HCT116 (cell line): ENCODE data around the gene TYW1. TPM values are rescaled to one million over a fixed set of nuclear protein-coding genes. Genes with fewer than 3 reads are reported as not detected.
"Not testable (repeated sequence)": the region's sequence is repeated elsewhere in the genome, so short reads cannot be mapped to it uniquely, and the experiment has no call there.

Source experiments
- ATAC-seq: fragments of 200-7000 bp; cut with Tn5 transposase; 2 replicates; pipeline ENCODE4 v1.9.1; 2020; ENCODE audit warnings: mild to moderate bottlenecking, moderate library complexity
- BruUV-seq: library from RNA; stranded (reverse); fragments of 400-500 nt; replicated peaks from 2 replicates; lab custom pipeline; 2021; lab: Mats Ljungman, UMichigan
- CTCF ChIA-PET: fragments of 300-600 bp; sonication (Branson Sonifier 250); formaldehyde crosslinking; loops from one replicate; lab custom pipeline; 2021; ENCODE audit warnings: antibody characterized with exemption; lab: Charles Lee
- POLR2A ChIA-PET: fragments of 300-600, 350-600 bp; sonication (Branson Sonifier 250); formaldehyde crosslinking; loops from one replicate; lab custom pipeline; 2021; ENCODE audit warnings: antibody characterized with exemption; lab: Charles Lee
- RAD21 ChIA-PET, 2 experiments: fragments of 300-600 bp; sonication (Branson Sonifier 250); formaldehyde crosslinking; loops; one replicate each; lab custom pipeline; 2023; ENCODE audit warnings: low total read pairs in 2 of 2; ENCODE audit not compliant: uncharacterized antibody in 2 of 2, unreplicated experiment in 2 of 2, low non-redundant PET in 1 of 2; lab: Charles Lee
- DNase-seq: peaks from one replicate; pipeline ENCODE4 v3.0.0-alpha.2; 2010; ENCODE audit warnings: low read depth, low spot score
- H2AFZ ChIP-seq: fragments of 200-600 bp; shearing (Covaris generic), sonication (generic); 2 replicates; pipeline ENCODE4 v1.6.1; 2017; ENCODE audit warnings: low read depth, mixed run types, mixed read lengths, antibody characterized with exemption, low read length; ENCODE audit not compliant: poor library complexity, severe bottlenecking
- H3K27ac ChIP-seq: 2 replicates; pipeline ENCODE4 v1.5.1; 2012; ENCODE audit warnings: low read depth, low read length
- H3K27me3 ChIP-seq: fragments of 200-600 bp; sonication (generic); 2 replicates; pipeline ENCODE4 v1.6.1; 2016; ENCODE audit warnings: mixed run types, low read length, mixed read lengths; ENCODE audit not compliant: insufficient read depth
- H3K36me3 ChIP-seq, 2 experiments: fragments of 200-500 bp in 1 of 2; fragments of 200-600 bp in 1 of 2; sonication (Bioruptor generic) in 1 of 2; sonication (generic) in 1 of 2; 2 replicates each; pipeline versions ENCODE4 v1.5.1 to v1.6.1; 2014 to 2016; ENCODE audit warnings: low read length in 2 of 2, inconsistent platforms in 1 of 2, mixed read lengths in 1 of 2, mixed run types in 1 of 2; ENCODE audit not compliant: insufficient read depth in 2 of 2, control insufficient read depth in 1 of 2
- H3K4me1 ChIP-seq, 2 experiments: fragments of 200-600 bp in 1 of 2; sonication (generic) in 1 of 2; 2 replicates each; pipeline versions ENCODE4 v1.5.1 to v1.6.1; 2012 to 2017; ENCODE audit warnings: low read length in 2 of 2, inconsistent platforms in 1 of 2, mild to moderate bottlenecking in 1 of 2, mixed read lengths in 1 of 2, mixed run types in 1 of 2, moderate library complexity in 1 of 2; ENCODE audit not compliant: insufficient read depth in 2 of 2, control insufficient read depth in 1 of 2
- H3K4me2 ChIP-seq: fragments of 200-600 bp; sonication (generic); 2 replicates; pipeline ENCODE4 v1.6.1; 2017; ENCODE audit warnings: mixed run types, low read length, mixed read lengths
- H3K4me3 ChIP-seq, 2 experiments: fragments of 200-600 bp in 1 of 2; sonication (generic) in 1 of 2; replicated peaks in 1 of 2; 2 replicates each; pipeline ENCODE4 v1.5.1; 2011 to 2016; ENCODE audit warnings: low read length in 2 of 2, control low read depth in 1 of 2, low read depth in 1 of 2, mild to moderate bottlenecking in 1 of 2, mixed read lengths in 1 of 2, mixed run types in 1 of 2
- H3K79me2 ChIP-seq: fragments of 200-600 bp; sonication (generic); 2 replicates; pipeline ENCODE4 v1.6.1; 2017; ENCODE audit warnings: mild to moderate bottlenecking, mixed run types, low read length, moderate library complexity, mixed read lengths; ENCODE audit not compliant: insufficient read depth
- H3K9ac ChIP-seq: fragments of 200-600 bp; sonication (generic); 2 replicates; pipeline ENCODE4 v1.6.1; 2016; ENCODE audit warnings: low read length, mixed read lengths
- H3K9me2 ChIP-seq: fragments of 200-600 bp; sonication (generic), shearing (Covaris generic); 2 replicates; pipeline ENCODE4 v1.6.1; 2017; ENCODE audit warnings: mixed run types, mild to moderate bottlenecking, moderate library complexity; ENCODE audit not compliant: insufficient read depth
- H3K9me3 ChIP-seq, 2 experiments: fragments of 200-500 bp in 1 of 2; fragments of 200-600 bp in 1 of 2; sonication (Bioruptor generic) in 1 of 2; sonication (generic) in 1 of 2; 2 replicates each; pipeline ENCODE4 v1.6.1; 2014 to 2017; ENCODE audit warnings: low read length in 2 of 2, mixed read lengths in 2 of 2, inconsistent platforms in 1 of 2, low read depth in 1 of 2, mild to moderate bottlenecking in 1 of 2, mixed run types in 1 of 2, moderate library complexity in 1 of 2; ENCODE audit not compliant: control insufficient read depth in 1 of 2, insufficient read depth in 1 of 2
- H4K20me1 ChIP-seq: fragments of 200-600 bp; sonication (generic), shearing (Covaris generic); 2 replicates; pipeline ENCODE4 v1.6.1; 2017; ENCODE audit warnings: mixed run types, mild to moderate bottlenecking, moderate library complexity; ENCODE audit not compliant: insufficient read depth
- intact Hi-C: fragments of 100-400 bp; cut with micrococcal nuclease; formaldehyde crosslinking; loops from 2 replicates; pipeline ENCODE4 v1.10.0; 2022
- total RNA-seq: library from RNA; stranded (reverse); gene quantifications from one replicate; pipeline ENCODE4 v1.2.1, GENCODE V29; 2021; ENCODE audit not compliant: unreplicated experiment

Gene TYW1
- total RNA-seq, 1 experiment from 2014 or later: 16.6 TPM

GRCh38 chr7:67259363-67259762 lies 262.7 kb downstream of the TYW1 start:
- H4K20me1 ChIP-seq, H3K79me2 ChIP-seq, H2AFZ ChIP-seq, BruUV-seq, H3K4me1 ChIP-seq, intact Hi-C loops, H3K9me3 ChIP-seq, H3K27me3 ChIP-seq, POLR2A ChIA-PET, CTCF ChIA-PET, H3K4me3 ChIP-seq, DNase-seq, H3K27ac ChIP-seq, RAD21 ChIA-PET, H3K9me2 ChIP-seq, ATAC-seq, H3K9ac ChIP-seq, H3K36me3 ChIP-seq, H3K4me2 ChIP-seq: not testable (repeated sequence)

GRCh38 chr7:67260166-67260586 lies 263.5 kb downstream of the TYW1 start:
- H3K27me3 ChIP-seq: not testable (repeated sequence)

GRCh38 chr7:67264000-67264399 lies 267.4 kb downstream of the TYW1 start:
- ATAC-seq, H3K4me3 ChIP-seq, H4K20me1 ChIP-seq, H3K4me1 ChIP-seq, H3K36me3 ChIP-seq, intact Hi-C loops, DNase-seq, CTCF ChIA-PET, H2AFZ ChIP-seq, H3K9me2 ChIP-seq, H3K27ac ChIP-seq, POLR2A ChIA-PET, H3K79me2 ChIP-seq, RAD21 ChIA-PET, BruUV-seq, H3K9me3 ChIP-seq, H3K9ac ChIP-seq, H3K27me3 ChIP-seq, H3K4me2 ChIP-seq: not testable (repeated sequence)

More at GRCh38 chr7:67260166-67260586, 263.5 kb downstream of the TYW1 start:
- RAD21 ChIA-PET, H3K79me2 ChIP-seq, ATAC-seq, CTCF ChIA-PET, POLR2A ChIA-PET, H3K36me3 ChIP-seq, H3K9ac ChIP-seq, H2AFZ ChIP-seq, BruUV-seq, H3K4me1 ChIP-seq, H3K4me2 ChIP-seq, H4K20me1 ChIP-seq, H3K4me3 ChIP-seq, H3K9me2 ChIP-seq, H3K27ac ChIP-seq, DNase-seq, H3K9me3 ChIP-seq, intact Hi-C loops: not testable (repeated sequence)

- POLR2A ChIA-PET, DNase-seq, H3K36me3 ChIP-seq, H3K27me3 ChIP-seq, H3K27ac ChIP-seq, H3K4me2 ChIP-seq, CTCF ChIA-PET, H3K9me3 ChIP-seq, H4K20me1 ChIP-seq, intact Hi-C loops, ATAC-seq, H3K79me2 ChIP-seq, H3K9ac ChIP-seq, BruUV-seq, H3K9me2 ChIP-seq, H3K4me1 ChIP-seq, H3K4me3 ChIP-seq, H2AFZ ChIP-seq, RAD21 ChIA-PET: not testable (repeated sequence)
Measured at GRCh38 chr7:67266070-67266469, 269.4 kb downstream of the TYW1 start.
